ENCODE data around the gene ARCN1. TPM values are rescaled to one million over a fixed set of nuclear protein-coding genes. Genes with fewer than 3 reads are reported as not detected.

The ARCN1 gene
- total RNA-seq, 1 experiment from 2014 or later = 122 TPM

- intact Hi-C loops (cut with micrococcal nuclease) = no loop called here
- H3K79me2 ChIP-seq (ENCODE audit: low read length) = no peaks in the 10 kb centered on the region
Measured at GRCh38 chr11:118612378-118612777, 40.2 kb downstream of the ARCN1 start.

GRCh38 chr11:118614511-118614910, 42.3 kb downstream of the ARCN1 start:
- ATAC-seq = no peak
- H3K4me2 ChIP-seq (ENCODE audit: low read length) = no peak overlapping the region
- ChIA-PET CTCF (no interaction called here), POLR2A (ENCODE audit: unreplicated experiment) (no interaction called here)
- H3K27ac ChIP-seq (ENCODE audit: low read length) = no peak overlapping the region
- H3K79me2 ChIP-seq (ENCODE audit: low read length) = no peaks in the 10 kb centered on the region
- H3K27me3 ChIP-seq (ENCODE audit: low read length) = no peaks in the 10 kb centered on the region
- H2AFZ ChIP-seq (ENCODE audit: low read length) = no peak overlapping the region
- H3K9ac ChIP-seq (ENCODE audit: low read length) = no peak overlapping the region
- H4K20me1 ChIP-seq (ENCODE audit: low read length) = no peaks in the 10 kb centered on the region
- H3K4me3 ChIP-seq (ENCODE audit: low read length) = no peak overlapping the region
- peaks cover 12% of the 10 kb centered on the region for H3K4me1 ChIP-seq (ENCODE audit: insufficient read depth, low read length)
- no peaks in the 10 kb centered on the region for H3K9me2 ChIP-seq (replicated peaks; ENCODE audit: low read length)
- intact Hi-C loops (cut with micrococcal nuclease) = no loop called here
- H3F3A ChIP-seq (ENCODE audit: low read length, unreplicated experiment) = no peaks in the 10 kb centered on the region
- no peak for TF ChIP-seq EZH2phosphoT487 (IDR thresholded peaks at IDR 0.05; ENCODE audit: borderline replicate concordance, low read length)
- TF ChIP-seq EZH2 (IDR thresholded peaks at IDR 0.05; ENCODE audit: low read length, unreplicated experiment) = no peak
- no peak for TF ChIP-seq CTCF (conservative IDR thresholded peaks at IDR 0.05; ENCODE audit: low read depth, low read length)
- DNase-seq = no peak
- H3K9me3 ChIP-seq (ENCODE audit: low read length) = no peaks in the 10 kb centered on the region
- BruUV-seq (replicated peaks) = no TSS peak
- H3K36me3 ChIP-seq (ENCODE audit: low read depth, low read length) = no peaks in the 10 kb centered on the region

More at GRCh38 chr11:118612378-118612777, 40.2 kb downstream of the ARCN1 start:
- H3K9ac ChIP-seq (ENCODE audit: low read length) = no peak overlapping the region
- H3K27me3 ChIP-seq (ENCODE audit: low read length) = no peaks in the 10 kb centered on the region
- H3K9me3 ChIP-seq (ENCODE audit: low read length) = no peaks in the 10 kb centered on the region
- ChIA-PET POLR2A (ENCODE audit: unreplicated experiment) (interaction anchor here (0.7 kb wide), 1 partner anchor 9 kb away, joined by 3 read pairs; no protein-coding TSS in a partner anchor), CTCF (no interaction called here)
- no peaks in the 10 kb centered on the region for H3F3A ChIP-seq (ENCODE audit: low read length, unreplicated experiment)
- no peak for DNase-seq
- H3K27ac ChIP-seq (ENCODE audit: low read length) = no peak overlapping the region
- no peaks in the 10 kb centered on the region for H3K9me2 ChIP-seq (replicated peaks; ENCODE audit: low read length)
- no peaks in the 10 kb centered on the region for H4K20me1 ChIP-seq (ENCODE audit: low read length)
- H2AFZ ChIP-seq (ENCODE audit: low read length) = no peak overlapping the region
- H3K4me2 ChIP-seq (ENCODE audit: low read length) = no peak overlapping the region
- no peaks in the 10 kb centered on the region for H3K36me3 ChIP-seq (ENCODE audit: low read depth, low read length)
- TF ChIP-seq EZH2phosphoT487 (IDR thresholded peaks at IDR 0.05; ENCODE audit: borderline replicate concordance, low read length) = no peak
- TF ChIP-seq EZH2 (IDR thresholded peaks at IDR 0.05; ENCODE audit: low read length, unreplicated experiment) = no peak
- TF ChIP-seq CTCF (conservative IDR thresholded peaks at IDR 0.05; ENCODE audit: low read depth, low read length) = no peak
- no peak for ATAC-seq
- no TSS peak for BruUV-seq (replicated peaks)
- no peak overlapping the region for H3K4me3 ChIP-seq (ENCODE audit: low read length)
- peaks cover 5% of the 10 kb centered on the region; the same call in 1 of the 2 replicates for H3K4me1 ChIP-seq (ENCODE audit: insufficient read depth, low read length)

- H3K4me1 ChIP-seq (ENCODE audit: insufficient read depth, low read length) = peaks cover 21% of the 10 kb centered on the region
- intact Hi-C loops (cut with micrococcal nuclease) = no loop called here
Measured at GRCh38 chr11:118615282-118615975, 43.2 kb downstream of the ARCN1 start.

More at GRCh38 chr11:118615282-118615975, 43.2 kb downstream of the ARCN1 start:
- ChIA-PET POLR2A (ENCODE audit: unreplicated experiment) (no interaction called here), CTCF (no interaction called here)
- no TSS peak for BruUV-seq (replicated peaks)
- no peak for TF ChIP-seq CTCF (conservative IDR thresholded peaks at IDR 0.05; ENCODE audit: low read depth, low read length)
- no peak for TF ChIP-seq EZH2 (IDR thresholded peaks at IDR 0.05; ENCODE audit: low read length, unreplicated experiment)
- no peak for TF ChIP-seq EZH2phosphoT487 (IDR thresholded peaks at IDR 0.05; ENCODE audit: borderline replicate concordance, low read length)
- no peaks in the 10 kb centered on the region for H4K20me1 ChIP-seq (ENCODE audit: low read length)
- DNase-seq (no peak), ATAC-seq (no peak)
- no peaks in the 10 kb centered on the region for H3K79me2 ChIP-seq (ENCODE audit: low read length)
- H3K9ac ChIP-seq (ENCODE audit: low read length) = no peak overlapping the region
- H3K4me2 ChIP-seq (ENCODE audit: low read length) = no peak overlapping the region
- H3K9me3 ChIP-seq (ENCODE audit: low read length) = no peaks in the 10 kb centered on the region
- H3K4me3 ChIP-seq (ENCODE audit: low read length) = no peak overlapping the region
- H3K36me3 ChIP-seq (ENCODE audit: low read depth, low read length) = no peaks in the 10 kb centered on the region
- no peaks in the 10 kb centered on the region for H3F3A ChIP-seq (ENCODE audit: low read length, unreplicated experiment)
- H3K27me3 ChIP-seq (ENCODE audit: low read length) = no peaks in the 10 kb centered on the region
- H2AFZ ChIP-seq (ENCODE audit: low read length) = no peak overlapping the region
- no peak overlapping the region for H3K27ac ChIP-seq (ENCODE audit: low read length)
- no peaks in the 10 kb centered on the region for H3K9me2 ChIP-seq (replicated peaks; ENCODE audit: low read length)
